ENCODE data around the gene INPP4B.

DNA sequence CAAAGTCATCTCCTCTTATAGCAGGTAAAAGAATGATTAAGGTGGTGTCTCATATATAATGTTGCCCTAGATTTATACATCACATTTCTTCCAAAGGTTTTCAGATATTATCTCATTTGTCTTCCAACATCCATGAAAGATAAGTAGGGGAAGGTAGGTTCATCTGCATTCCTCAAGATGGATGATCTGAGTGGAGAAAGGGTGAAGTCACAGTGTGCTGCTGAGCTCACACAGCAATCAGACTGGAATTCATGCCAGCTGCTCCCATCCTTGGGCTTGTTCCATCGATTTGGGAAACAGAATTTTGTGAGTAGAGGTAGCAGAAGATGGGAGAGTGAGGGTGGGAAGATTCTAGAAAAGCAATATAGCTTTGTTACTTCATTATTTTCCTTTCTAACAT, 482.4 kb downstream of the INPP4B start:
- TF ChIP-seq SMC3 (IDR thresholded peaks at IDR 0.05; ENCODE audit: low read depth, low read length) (no peak), ZBTB33 (IDR thresholded peaks at IDR 0.05; ENCODE audit: borderline replicate concordance, low read depth) (no peak), JUND (IDR thresholded peaks at IDR 0.05) (no peak)
